Skeletal muscle tissue (tissue), 4 donors: ENCODE data around the gene PITPNM3. TPM values are rescaled to one million over a fixed set of nuclear protein-coding genes. Genes with fewer than 3 reads are reported as not detected.

Source experiments
- H3K27ac ChIP-seq: one replicate; pipeline ENCODE4 v1.7.0; 2013; ENCODE audit warnings: mild to moderate bottlenecking, low read depth, low read length, inconsistent platforms
- H3K27me3 ChIP-seq, 3 donors: one replicate each; pipeline ENCODE4 v1.7.0; 2013; ENCODE audit warnings: low read length in 3 of 3; ENCODE audit not compliant: control insufficient read depth in 3 of 3, insufficient read depth in 3 of 3
- H3K36me3 ChIP-seq, 3 donors: one replicate each; pipeline ENCODE4 v1.7.0; 2013; ENCODE audit warnings: low read length in 3 of 3; ENCODE audit not compliant: control insufficient read depth in 3 of 3, insufficient read depth in 3 of 3
- H3K4me1 ChIP-seq, 3 donors: one replicate each; pipeline ENCODE4 v1.7.0; 2013; ENCODE audit warnings: low read length in 3 of 3, mild to moderate bottlenecking in 3 of 3; ENCODE audit not compliant: control insufficient read depth in 3 of 3, insufficient read depth in 3 of 3
- H3K4me3 ChIP-seq, 3 donors: one replicate each; pipeline ENCODE4 v1.7.0; 2013; ENCODE audit warnings: low read length in 3 of 3
- H3K9ac ChIP-seq, 3 donors: one replicate each; pipeline ENCODE4 v1.7.0; 2013; ENCODE audit warnings: low read length in 3 of 3, mild to moderate bottlenecking in 3 of 3, moderate library complexity in 2 of 3, low read depth in 1 of 3
- H3K9me3 ChIP-seq, 3 donors: one replicate each; pipeline ENCODE4 v1.7.0; 2013; ENCODE audit warnings: low read length in 3 of 3; ENCODE audit not compliant: control insufficient read depth in 3 of 3
- total RNA-seq: library from RNA; depleted of rRNA; stranded (reverse); fragments of >200 nt; gene quantifications from one replicate; pipeline ENCODE4 v1.2.3, GENCODE V29; 2014
- donor health status: Osteomylitis.

PITPNM3 gene
- total RNA-seq, 1 donor from 2014 or later: 1.0 TPM

DNA sequence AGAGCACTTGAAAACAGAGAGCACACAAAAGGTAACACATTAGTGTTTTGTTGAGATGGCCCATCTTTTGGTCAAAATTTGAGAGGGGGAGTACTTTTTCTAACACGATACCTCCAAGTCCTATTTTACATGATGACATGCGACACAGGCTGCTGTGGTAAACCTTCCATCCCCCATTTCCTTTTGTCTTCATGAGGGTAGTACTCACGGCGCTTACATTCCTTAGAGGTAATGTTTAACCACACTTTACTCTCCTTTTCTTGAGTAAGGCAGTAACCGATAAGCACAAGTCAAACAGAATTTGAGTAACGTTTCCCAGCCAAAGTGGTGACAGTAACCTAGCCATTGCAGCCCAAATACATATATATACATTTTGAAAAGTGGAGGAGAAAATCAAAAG is 35.8 kb upstream of the PITPNM3 start:
- Histone ChIP-seq H3K36me3 (peaks cover 18 to 40% (median 39%) of the 10 kb centered on the region in 3 donors), H3K4me1 (no peaks in the 10 kb centered on the region), H3K9me3 (no peaks in the 10 kb centered on the region), H3K4me3 (no peak overlapping the region), H3K27ac (no peak overlapping the region), H3K9ac (no peak overlapping the region), H3K27me3 (no peaks in the 10 kb centered on the region)

DNA sequence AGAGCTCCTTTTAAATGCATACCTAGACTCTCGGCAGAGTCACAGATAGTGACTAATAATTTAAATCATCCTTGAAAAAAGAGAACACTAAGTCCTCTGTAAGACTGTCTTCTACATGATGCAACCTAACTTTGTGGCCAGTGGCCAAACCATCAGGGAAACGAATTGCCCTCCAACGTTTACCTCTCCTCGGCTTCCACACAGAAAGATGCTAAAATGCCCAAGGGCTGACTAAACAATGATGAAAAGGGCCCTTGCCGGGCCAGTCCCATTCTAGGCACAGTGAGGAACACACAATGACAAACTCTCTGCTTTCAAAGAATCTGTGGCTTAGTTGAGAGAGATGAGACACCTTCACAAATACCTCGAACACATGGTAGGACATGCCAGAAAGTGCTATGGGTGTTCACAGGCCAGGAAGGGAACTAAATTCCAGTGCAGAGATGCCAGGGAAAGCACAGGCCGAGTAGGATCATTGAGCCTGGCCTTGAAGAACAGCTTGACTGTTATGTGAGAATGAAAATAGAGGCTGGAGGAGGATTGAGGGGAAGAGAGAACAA is 35.3 kb upstream of the PITPNM3 start:
- H3K27ac ChIP-seq: no peak overlapping the region
- no peak overlapping the region for H3K4me3 ChIP-seq
- no peak overlapping the region for H3K9ac ChIP-seq
- no peaks in the 10 kb centered on the region for H3K4me1 ChIP-seq
- peaks cover 18 to 39% (median 39%) of the 10 kb centered on the region in 3 donors for H3K36me3 ChIP-seq
- H3K27me3 ChIP-seq: no peaks in the 10 kb centered on the region
- no peaks in the 10 kb centered on the region for H3K9me3 ChIP-seq

DNA sequence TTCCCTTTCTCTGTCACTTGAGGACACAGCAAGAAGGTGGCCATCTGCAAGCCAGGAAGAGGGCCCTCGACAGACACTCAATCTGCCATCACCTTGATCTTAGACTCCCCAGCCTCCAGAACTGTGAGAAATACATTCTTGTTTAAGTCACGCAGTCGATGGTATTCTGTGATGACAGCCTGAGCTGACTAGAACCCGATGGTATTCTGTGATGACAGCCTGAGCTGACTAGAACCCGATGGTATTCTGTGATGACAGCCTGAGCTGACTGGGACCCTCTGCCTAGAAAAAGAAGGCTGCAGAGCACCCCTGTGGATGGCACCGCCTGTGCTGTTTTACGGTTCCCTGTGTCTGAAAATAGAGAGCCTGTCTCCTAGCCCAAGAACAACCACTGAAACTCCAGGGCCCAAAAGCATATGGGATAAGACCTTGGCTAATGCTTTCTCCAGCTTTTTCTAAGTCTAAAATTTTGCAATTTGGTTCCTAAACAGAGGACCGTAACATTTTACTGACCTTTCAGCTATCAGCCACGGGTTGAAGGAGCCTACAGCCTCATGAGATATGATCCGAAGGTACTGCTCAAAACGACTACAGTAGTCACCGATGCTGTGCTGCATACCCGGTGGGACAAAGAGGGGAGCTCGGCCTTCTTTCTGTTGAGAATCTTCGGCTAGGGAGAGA is 33.1 kb upstream of the PITPNM3 start:
- Histone ChIP-seq H3K27ac (no peak overlapping the region), H3K36me3 (peaks cover 14 to 42% (median 38%) of the 10 kb centered on the region in 3 donors), H3K27me3 (no peaks in the 10 kb centered on the region), H3K9me3 (no peaks in the 10 kb centered on the region), H3K4me3 (no peak overlapping the region), H3K9ac (no peak overlapping the region), H3K4me1 (no peaks in the 10 kb centered on the region)

DNA sequence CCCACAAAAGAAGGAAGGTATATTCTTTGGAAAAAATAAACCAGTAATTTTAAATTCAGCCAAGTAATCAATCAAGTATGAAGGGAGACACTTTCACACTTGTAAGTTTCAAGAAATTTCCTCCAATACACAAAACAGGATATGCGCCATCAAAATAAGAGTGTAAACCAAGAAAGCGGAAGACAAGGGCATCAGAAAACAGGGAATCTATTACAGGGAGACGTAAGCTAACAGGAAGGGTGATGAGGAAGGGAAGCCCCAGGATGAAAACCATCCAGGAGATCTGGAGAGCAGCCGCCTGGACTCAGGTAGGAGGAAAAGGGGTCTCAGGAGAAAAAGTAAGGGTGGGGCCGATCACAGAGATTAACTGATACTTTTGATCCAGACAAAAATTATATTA is 31.8 kb upstream of the PITPNM3 start:
- H3K27ac ChIP-seq: no peak overlapping the region
- no peaks in the 10 kb centered on the region for H3K9me3 ChIP-seq
- no peaks in the 10 kb centered on the region for H3K27me3 ChIP-seq
- H3K36me3 ChIP-seq: peaks cover 15 to 48% (median 39%) of the 10 kb centered on the region in 3 donors
- no peak overlapping the region for H3K4me3 ChIP-seq
- no peaks in the 10 kb centered on the region for H3K4me1 ChIP-seq
- H3K9ac ChIP-seq: no peak overlapping the region

DNA sequence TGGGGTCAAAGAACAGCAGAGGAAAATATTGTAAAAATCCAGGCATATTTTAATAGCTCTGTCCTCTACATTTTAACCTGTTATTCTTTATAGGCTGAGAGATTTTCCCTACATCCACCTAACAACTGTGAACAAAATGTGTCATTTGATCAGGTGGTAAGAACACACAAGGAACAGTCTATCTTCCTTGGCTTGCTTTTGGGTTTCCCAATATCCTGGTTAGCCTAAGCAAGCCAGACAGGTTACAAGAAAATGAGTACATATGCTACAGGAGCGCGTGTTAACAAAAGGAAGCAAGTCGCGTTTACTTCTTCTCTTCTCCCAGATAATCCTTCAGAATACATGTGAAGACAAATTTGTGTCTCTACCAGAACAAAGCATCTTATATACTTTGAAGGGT is 31.0 kb upstream of the PITPNM3 start:
- Histone ChIP-seq H3K9me3 (no peaks in the 10 kb centered on the region), H3K27ac (no peak overlapping the region), H3K27me3 (no peaks in the 10 kb centered on the region), H3K36me3 (peaks cover 15 to 49% (median 39%) of the 10 kb centered on the region in 3 donors), H3K9ac (no peak overlapping the region), H3K4me1 (no peaks in the 10 kb centered on the region), H3K4me3 (no peak overlapping the region)

DNA sequence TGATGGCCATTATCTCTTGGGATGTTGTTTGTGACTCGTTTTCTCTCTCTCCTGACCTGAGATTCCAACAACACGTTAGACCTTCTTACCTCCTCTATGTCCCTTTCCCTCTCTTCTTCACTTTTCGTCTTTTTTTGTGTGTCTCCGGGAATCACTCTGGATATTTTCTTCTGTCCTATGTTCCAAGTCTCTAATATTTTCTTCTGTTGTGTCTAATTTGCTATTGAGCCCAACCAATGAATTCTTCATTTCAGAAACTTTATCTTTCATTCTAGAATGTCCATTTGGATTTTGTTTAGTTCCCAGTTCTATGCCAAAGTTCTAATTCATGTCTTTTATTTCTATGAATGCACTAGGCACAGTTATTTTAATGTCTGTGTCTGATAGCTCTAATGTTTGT is 27.1 kb upstream of the PITPNM3 start:
- Histone ChIP-seq H3K4me1 (no peaks in the 10 kb centered on the region), H3K9me3 (no peaks in the 10 kb centered on the region), H3K27me3 (no peaks in the 10 kb centered on the region), H3K9ac (no peak overlapping the region), H3K27ac (no peak overlapping the region), H3K4me3 (no peak overlapping the region), H3K36me3 (peaks cover 7 to 41% (median 33%) of the 10 kb centered on the region in 3 donors)

DNA sequence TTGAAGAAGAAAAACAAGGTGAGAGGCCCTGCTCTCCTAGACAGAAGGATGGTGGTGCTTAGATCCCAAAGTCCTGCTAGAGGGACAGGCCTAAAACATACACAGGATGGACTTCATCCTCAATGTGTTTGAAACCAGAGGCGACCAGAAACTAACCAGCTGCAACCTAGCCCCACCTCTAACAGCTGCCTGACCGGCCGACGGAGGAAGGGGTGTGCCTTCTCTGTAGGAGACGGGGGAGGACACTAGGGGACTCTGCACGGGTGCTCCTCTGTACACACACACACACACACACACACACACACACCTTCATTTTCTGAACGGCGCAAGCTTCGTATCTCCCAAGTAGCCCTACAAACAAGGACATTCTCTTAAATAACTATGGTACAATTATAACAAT is 24.3 kb upstream of the PITPNM3 start:
- Histone ChIP-seq H3K4me3 (no peak overlapping the region), H3K36me3 (peaks cover 4 to 32% (median 19%) of the 10 kb centered on the region in 3 donors)

DNA sequence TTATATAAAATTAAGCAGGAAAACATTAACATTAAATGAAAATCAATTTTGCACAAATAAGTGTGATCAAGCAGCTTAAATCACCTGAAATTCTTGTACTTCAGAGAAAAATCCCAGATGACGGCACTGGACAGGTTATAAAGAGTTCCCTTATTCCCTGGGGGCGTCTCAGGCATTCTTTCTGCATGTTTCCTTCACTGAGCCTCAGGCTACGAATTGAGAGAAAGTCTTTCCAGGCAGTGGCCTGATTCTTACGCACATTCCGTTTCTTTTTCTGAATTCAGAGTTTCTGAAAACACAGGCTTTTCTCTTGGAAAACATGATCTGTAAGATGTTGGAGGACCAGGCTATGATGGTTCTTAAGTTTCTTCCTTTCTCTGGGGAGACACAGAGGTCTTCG is 22.1 kb upstream of the PITPNM3 start:
- H3K9me3 ChIP-seq: no peaks in the 10 kb centered on the region
- H3K36me3 ChIP-seq: peaks cover 4 to 20% (median 10%) of the 10 kb centered on the region in 3 donors
- H3K4me3 ChIP-seq: no peak overlapping the region
- H3K9ac ChIP-seq: no peak overlapping the region
- peaks cover 0 to 4% (median 0%) of the 10 kb centered on the region in 3 donors for H3K27me3 ChIP-seq
- H3K4me1 ChIP-seq: peaks cover 12 to 14% (median 14%) of the 10 kb centered on the region in 3 donors
- no peak overlapping the region for H3K27ac ChIP-seq

More for the DNA sequence above, 24.3 kb upstream of the PITPNM3 start:
- H3K9me3 ChIP-seq: no peaks in the 10 kb centered on the region
- no peak overlapping the region for H3K9ac ChIP-seq
- peaks cover 2 to 4% (median 4%) of the 10 kb centered on the region in 3 donors for H3K4me1 ChIP-seq
- no peaks in the 10 kb centered on the region for H3K27me3 ChIP-seq
- H3K27ac ChIP-seq: no peak overlapping the region

DNA sequence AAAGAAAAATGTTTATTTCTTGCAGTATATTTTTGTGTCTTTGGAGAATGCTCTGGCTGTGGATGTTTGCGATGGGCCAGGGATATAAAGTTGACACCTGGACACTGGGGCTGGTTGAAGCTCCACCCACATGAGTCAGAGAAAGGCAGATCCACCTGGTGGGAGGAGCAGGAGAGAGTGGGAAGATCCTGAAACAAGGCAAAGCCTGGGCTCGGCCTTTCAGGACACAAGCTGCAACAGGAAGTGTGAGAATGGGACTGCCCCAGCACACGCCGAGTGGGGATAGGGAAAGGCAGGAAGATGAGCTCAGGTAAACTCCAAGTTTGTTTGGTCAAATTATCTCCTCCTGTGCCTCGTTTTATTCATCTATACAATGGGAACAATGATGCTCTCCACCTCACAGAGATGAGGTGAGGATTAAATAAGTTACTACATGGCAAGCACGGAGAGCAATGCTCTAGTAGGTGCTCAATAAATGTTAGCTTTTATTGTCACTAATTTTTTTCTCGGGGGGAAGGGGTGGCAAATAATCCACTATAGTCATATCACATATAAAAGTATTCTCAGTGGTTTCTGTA is 21.4 kb upstream of the PITPNM3 start:
- H3K27ac ChIP-seq: no peak overlapping the region
- H3K4me3 ChIP-seq: no peak overlapping the region
- peaks cover 2 to 16% (median 10%) of the 10 kb centered on the region in 3 donors for H3K36me3 ChIP-seq
- no peaks in the 10 kb centered on the region for H3K9me3 ChIP-seq
- H3K9ac ChIP-seq: no peak overlapping the region
- H3K4me1 ChIP-seq: peaks cover 12 to 14% (median 14%) of the 10 kb centered on the region in 3 donors
- peaks cover 0 to 5% (median 0%) of the 10 kb centered on the region in 3 donors for H3K27me3 ChIP-seq
